ENCODE measurements around the gene MACROD2.

DNA sequence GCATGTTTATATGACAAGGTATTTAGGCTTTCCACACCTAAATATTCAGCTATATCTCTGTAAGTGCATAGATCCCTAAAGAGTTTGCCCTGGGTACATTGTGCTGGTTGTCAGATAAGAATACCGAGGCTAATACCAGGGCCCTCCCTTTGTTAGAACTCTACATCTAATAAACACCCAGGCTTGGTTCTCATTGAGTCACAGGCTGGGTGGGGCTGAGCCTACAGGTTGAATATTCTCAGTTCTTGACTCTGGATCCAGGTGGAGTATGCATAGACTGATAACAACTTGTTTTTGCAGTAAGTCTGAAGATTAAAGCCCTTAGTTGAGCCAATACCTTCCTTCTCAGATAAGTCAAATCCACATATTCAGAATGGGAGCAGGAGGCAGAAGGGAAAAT, 654.3 kb downstream of the MACROD2 start:
- TF ChIP-seq CTCF (conservative IDR thresholded peaks at IDR 0.05) (no peak), ZFX (IDR thresholded peaks at IDR 0.05) (no peak)
